ENCODE data around the gene FEM1C. TPM values are rescaled to one million over a fixed set of nuclear protein-coding genes. Genes with fewer than 3 reads are reported as not detected.

Gene FEM1C
- total and polyA plus RNA-seq, 2 of the 4 experiments (the other 2 are of a cell fraction): 6.3 to 21.5 TPM

DNA sequence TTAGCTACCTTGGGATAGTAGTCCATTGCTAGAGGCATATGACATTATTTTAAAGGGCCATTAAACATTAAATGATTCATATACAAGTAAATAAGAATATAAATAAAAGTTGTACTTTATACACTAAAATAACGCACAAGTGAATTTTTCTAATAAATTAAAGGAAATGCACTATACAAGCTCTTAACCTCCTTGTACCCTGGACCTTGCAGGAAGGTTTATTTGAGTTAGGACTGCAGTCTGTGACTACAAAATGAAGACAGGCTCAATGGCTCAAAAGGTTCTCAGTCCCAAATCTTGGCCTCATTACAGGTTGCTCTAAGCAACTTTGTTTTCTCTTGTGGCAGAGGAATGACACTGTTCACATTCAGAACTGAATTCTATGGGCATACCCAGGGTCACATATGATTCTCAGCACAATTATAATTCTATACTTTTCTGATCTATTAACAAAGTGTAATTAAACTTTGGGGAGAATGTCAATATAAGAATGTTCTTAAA is 34.4 kb downstream of the FEM1C start:
- no peak overlapping the region for H3K4me3 ChIP-seq (ENCODE audit: insufficient read depth, low read depth, low read length)
- no peak overlapping the region for H4K8ac ChIP-seq (ENCODE audit: low read depth in 2 of 2, low read length in 2 of 2)
- H2AK9ac ChIP-seq (replicated peaks; ENCODE audit: low read depth, low read length, poor library complexity): no peak overlapping the region
- no peaks in the 10 kb centered on the region; the same call in 1 of the 2 replicates for H3K9me1 ChIP-seq (ENCODE audit: insufficient read depth, low read length)
- no peaks in the 10 kb centered on the region for H3K79me1 ChIP-seq (ENCODE audit: low read depth in 1 of 2, low read length in 2 of 2)
- no peak overlapping the region for H2BK120ac ChIP-seq (ENCODE audit: low read depth, low read length)
- H3K27me3 ChIP-seq (ENCODE audit: control insufficient read depth, insufficient read depth, low read length): no peaks in the 10 kb centered on the region
- H3K14ac ChIP-seq (replicated peaks; ENCODE audit: low read depth, low read length): no peak overlapping the region
- H4K20me1 ChIP-seq (ENCODE audit: insufficient read depth, low read length): no peaks in the 10 kb centered on the region
- H2AK5ac ChIP-seq (ENCODE audit: low read depth, low read length): no peak overlapping the region
- no peak overlapping the region for H4K5ac ChIP-seq (ENCODE audit: low read depth, low read length)
- no peak overlapping the region for H3K18ac ChIP-seq (ENCODE audit: low read depth, low read length)
- no CpG with 5 or more reads among the region's 1 CpG for WGBS, 2 experiments (ENCODE audit: extremely low coverage in 2 of 2, insufficient read length in 1 of 2)
- no peak for DNase-seq
- H3K56ac ChIP-seq (ENCODE audit: extremely low read depth, insufficient read depth, low read length): no peak overlapping the region
- TF ChIP-seq RCOR1 (IDR thresholded peaks at IDR 0.05; ENCODE audit: insufficient replicate concordance, low read length) (no peak), FOS (IDR thresholded peaks at IDR 0.05; ENCODE audit: low read depth, low read length) (no peak), MAFK (IDR thresholded peaks at IDR 0.05; ENCODE audit: low read depth, low read length) (no peak), SMC3 (IDR thresholded peaks at IDR 0.05; ENCODE audit: low read depth, low read length) (no peak), NFE2L2 (IDR thresholded peaks at IDR 0.05; ENCODE audit: low read depth, low read length) (no peak), RAD21 (IDR thresholded peaks at IDR 0.05; ENCODE audit: low read length) (no peak), MAZ (IDR thresholded peaks at IDR 0.05; ENCODE audit: borderline replicate concordance, low read depth, low read length) (no peak), CEBPB (IDR thresholded peaks at IDR 0.05; ENCODE audit: low read depth, low read length) (no peak), MXI1 (IDR thresholded peaks at IDR 0.05; ENCODE audit: borderline replicate concordance, low read depth, low read length) (no peak), POLR2A (IDR thresholded peaks at IDR 0.05; ENCODE audit: low read depth, low read length) (no peak), BHLHE40 (IDR thresholded peaks at IDR 0.05; ENCODE audit: low read depth, low read length) (no peak), CHD1 (IDR thresholded peaks at IDR 0.05; ENCODE audit: low read depth, low read length) (no peak), RFX5 (IDR thresholded peaks at IDR 0.05; ENCODE audit: low read depth, low read length) (no peak)
- TF ChIP-seq, protein P1, sequence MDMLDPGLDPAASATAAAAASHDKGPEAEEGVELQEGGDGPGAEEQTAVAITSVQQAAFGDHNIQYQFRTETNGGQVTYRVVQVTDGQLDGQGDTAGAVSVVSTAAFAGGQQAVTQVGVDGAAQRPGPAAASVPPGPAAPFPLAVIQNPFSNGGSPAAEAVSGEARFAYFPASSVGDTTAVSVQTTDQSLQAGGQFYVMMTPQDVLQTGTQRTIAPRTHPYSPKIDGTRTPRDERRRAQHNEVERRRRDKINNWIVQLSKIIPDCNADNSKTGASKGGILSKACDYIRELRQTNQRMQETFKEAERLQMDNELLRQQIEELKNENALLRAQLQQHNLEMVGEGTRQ (IDR thresholded peaks at IDR 0.05; ENCODE audit: low read depth, low read length): no peak
- TF ChIP-seq, protein P2, sequence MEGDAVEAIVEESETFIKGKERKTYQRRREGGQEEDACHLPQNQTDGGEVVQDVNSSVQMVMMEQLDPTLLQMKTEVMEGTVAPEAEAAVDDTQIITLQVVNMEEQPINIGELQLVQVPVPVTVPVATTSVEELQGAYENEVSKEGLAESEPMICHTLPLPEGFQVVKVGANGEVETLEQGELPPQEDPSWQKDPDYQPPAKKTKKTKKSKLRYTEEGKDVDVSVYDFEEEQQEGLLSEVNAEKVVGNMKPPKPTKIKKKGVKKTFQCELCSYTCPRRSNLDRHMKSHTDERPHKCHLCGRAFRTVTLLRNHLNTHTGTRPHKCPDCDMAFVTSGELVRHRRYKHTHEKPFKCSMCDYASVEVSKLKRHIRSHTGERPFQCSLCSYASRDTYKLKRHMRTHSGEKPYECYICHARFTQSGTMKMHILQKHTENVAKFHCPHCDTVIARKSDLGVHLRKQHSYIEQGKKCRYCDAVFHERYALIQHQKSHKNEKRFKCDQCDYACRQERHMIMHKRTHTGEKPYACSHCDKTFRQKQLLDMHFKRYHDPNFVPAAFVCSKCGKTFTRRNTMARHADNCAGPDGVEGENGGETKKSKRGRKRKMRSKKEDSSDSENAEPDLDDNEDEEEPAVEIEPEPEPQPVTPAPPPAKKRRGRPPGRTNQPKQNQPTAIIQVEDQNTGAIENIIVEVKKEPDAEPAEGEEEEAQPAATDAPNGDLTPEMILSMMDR (conservative IDR thresholded peaks at IDR 0.05; ENCODE audit: low read depth, low read length): no peak
- TF ChIP-seq, protein P3, sequence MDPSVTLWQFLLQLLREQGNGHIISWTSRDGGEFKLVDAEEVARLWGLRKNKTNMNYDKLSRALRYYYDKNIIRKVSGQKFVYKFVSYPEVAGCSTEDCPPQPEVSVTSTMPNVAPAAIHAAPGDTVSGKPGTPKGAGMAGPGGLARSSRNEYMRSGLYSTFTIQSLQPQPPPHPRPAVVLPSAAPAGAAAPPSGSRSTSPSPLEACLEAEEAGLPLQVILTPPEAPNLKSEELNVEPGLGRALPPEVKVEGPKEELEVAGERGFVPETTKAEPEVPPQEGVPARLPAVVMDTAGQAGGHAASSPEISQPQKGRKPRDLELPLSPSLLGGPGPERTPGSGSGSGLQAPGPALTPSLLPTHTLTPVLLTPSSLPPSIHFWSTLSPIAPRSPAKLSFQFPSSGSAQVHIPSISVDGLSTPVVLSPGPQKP (IDR thresholded peaks at IDR 0.05; ENCODE audit: borderline replicate concordance, low read depth, low read length): no peak
- intact Hi-C loops (cut with micrococcal nuclease): no loop called here
- no peak for ATAC-seq (ENCODE audit: low read depth)
- no peak overlapping the region for H3K23ac ChIP-seq (ENCODE audit: low read depth, low read length)
- no peak overlapping the region for H2BK5ac ChIP-seq (ENCODE audit: low read depth, low read length, poor library complexity, severe bottlenecking)
- no peak overlapping the region for H3K27ac ChIP-seq (ENCODE audit: insufficient read depth, low read length)
- in situ Hi-C loops (cut with MboI; ENCODE audit: low sequenced_read_pairs): no loop called here
- no peak overlapping the region for H3K4me2 ChIP-seq (ENCODE audit: low read depth, low read length)
- dilution Hi-C loops (cut with HindIII; ENCODE audit: low sequenced_read_pairs, unreplicated experiment): no loop called here
- no peaks in the 10 kb centered on the region for H3K36me3 ChIP-seq (ENCODE audit: control insufficient read depth, insufficient read depth, low read length)
- no peaks in the 10 kb centered on the region for H3K4me1 ChIP-seq (ENCODE audit: control insufficient read depth, insufficient read depth, low read length)
- H3K9ac ChIP-seq (ENCODE audit: low read depth, low read length): no peak overlapping the region
- no peaks in the 10 kb centered on the region for H3K9me3 ChIP-seq (ENCODE audit: control insufficient read depth, insufficient read depth, low read length)
- no peak overlapping the region for H2AFZ ChIP-seq (replicated peaks; ENCODE audit: low read length, poor library complexity)
- ChIA-PET CTCF (interaction anchor here (0.5 kb wide), 1 partner anchor 97 kb away, joined by 3 read pairs; no protein-coding TSS in a partner anchor), POLR2A (ENCODE audit: unreplicated experiment) (no interaction called here)
- H3K4ac ChIP-seq (ENCODE audit: low read depth, low read length): no peak overlapping the region
- no TSS peak for BruUV-seq (replicated peaks)
- H4K91ac ChIP-seq (ENCODE audit: insufficient read depth, low read depth, low read length): no peak overlapping the region
- H2BK20ac ChIP-seq (ENCODE audit: low read depth, low read length): no peak overlapping the region
- H2BK15ac ChIP-seq (ENCODE audit: low read depth, low read length): no peak overlapping the region
